HG03342 (cell line): ENCODE measurements around the gene ADH4.
"Not testable (repeated sequence)": the region's sequence is repeated elsewhere in the genome, so short reads cannot be mapped to it uniquely, and the experiment has no call there.

Source experiments
- ATAC-seq: cut with Tn5 transposase; IDR thresholded peaks from one replicate; pipeline ENCODE4 v1.9.1; 2021; ENCODE audit warnings: mild to moderate bottlenecking, moderate library complexity; ENCODE audit not compliant: unreplicated experiment

Gene ADH4

DNA sequence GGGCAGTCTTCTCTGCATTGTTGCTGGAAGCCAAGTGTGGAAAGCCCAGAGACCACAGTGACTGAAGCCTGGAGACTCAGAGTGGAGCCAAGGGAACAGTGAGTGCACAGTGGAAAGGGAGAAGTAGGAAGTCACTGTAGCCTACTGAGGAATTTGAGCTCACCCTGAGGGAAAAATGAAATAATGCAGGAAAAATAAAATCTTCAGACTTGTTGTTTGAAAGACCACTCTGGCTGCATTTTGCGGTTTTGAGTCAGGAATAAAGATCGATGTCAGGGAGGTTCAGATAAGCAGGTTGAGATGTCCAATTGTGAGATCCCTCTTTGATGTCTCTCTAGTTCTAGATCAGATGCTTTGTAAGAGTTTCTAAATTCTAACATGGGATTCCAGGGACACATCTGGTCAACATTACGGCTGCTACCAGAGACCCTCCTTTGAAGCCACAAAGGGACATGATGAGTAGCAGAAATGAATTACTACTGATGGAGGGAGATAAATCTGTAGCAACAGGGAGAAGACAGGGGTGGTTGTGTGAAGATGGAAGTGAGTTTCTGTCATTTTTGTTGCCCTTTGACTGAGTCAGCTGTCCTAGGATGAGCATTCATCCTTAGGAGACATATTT is 8.4 kb downstream of the ADH4 start:
- no peak for ATAC-seq

GRCh38 chr4:99134586-99134985 is 9.5 kb downstream of the ADH4 start:
- no peak for ATAC-seq

DNA sequence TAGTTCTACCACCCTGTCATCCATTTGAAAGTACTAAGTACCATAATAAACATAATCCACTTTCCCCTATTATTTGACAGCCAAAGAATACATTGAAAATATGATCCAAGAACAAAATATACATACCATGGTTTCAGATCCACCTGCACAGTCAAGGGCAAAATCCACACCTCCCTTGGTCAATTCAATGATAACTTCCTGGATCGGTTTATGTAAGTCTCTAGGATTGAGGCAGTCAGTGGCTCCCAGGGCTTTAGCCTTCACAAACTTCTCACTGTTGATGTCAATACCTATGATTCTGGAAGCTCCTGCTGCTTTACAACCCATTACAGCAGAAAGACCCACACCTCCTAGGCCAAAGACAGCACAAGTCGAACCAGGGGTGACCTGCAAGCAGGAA is 12.7 kb downstream of the ADH4 start:
- no peak for ATAC-seq

DNA sequence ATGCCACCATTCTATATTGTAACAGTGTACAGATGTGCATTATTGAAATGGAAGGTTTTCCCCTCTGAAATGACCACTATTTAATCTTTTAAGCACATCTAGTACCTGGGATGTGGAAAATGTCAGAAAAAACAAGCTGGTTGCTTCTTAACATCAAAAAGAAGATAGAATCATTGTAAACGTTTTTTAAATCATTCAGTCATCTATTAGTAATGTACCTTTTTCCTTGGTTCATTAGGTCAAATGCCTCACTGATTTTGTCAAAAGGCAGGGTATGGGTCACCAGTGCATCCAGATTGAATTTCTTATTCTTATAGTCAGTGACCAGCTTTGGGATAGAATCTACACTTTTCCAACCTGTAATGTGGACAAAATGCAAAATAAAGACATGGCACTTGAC is 17.7 kb downstream of the ADH4 start:
- no peak for ATAC-seq

DNA sequence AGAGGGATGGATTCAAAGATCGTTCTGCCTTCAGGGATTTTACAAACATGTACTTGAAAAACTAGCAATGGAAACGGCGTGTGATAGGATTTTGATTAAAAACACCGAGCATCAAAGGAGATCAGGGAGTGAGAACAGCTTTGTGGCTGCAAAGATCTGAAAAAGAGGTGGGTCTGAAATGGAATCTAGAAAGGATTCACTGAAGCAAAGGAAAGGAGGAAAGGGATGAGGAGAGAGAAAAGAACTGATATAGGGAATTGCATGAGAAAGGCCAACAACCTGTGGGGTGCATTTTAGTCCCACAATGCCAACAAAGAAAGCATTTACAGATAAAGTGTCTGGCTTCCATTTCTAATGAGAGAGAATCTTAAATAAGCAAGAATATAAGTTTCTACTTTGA is 23.1 kb downstream of the ADH4 start:
- no peak for ATAC-seq

DNA sequence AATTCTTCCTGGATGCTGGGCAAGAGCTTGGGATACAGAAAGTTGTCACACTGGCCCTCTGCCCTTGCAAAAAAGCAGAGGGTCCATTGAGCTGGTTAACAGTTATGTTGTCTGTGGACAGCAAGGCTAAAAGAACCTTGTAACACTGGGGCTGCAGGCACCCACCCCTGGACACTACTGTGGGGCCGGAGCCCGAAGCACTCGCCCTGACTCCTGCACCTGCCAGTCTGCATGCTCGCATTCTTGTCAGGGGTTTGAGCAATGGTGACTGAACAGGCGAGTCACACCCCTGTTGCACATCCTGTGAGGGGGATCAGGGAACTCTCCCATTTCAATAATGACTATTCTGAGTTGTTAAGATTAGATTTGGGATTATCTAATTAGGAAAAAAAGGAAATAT is 23.6 kb downstream of the ADH4 start:
- no peak for ATAC-seq

DNA sequence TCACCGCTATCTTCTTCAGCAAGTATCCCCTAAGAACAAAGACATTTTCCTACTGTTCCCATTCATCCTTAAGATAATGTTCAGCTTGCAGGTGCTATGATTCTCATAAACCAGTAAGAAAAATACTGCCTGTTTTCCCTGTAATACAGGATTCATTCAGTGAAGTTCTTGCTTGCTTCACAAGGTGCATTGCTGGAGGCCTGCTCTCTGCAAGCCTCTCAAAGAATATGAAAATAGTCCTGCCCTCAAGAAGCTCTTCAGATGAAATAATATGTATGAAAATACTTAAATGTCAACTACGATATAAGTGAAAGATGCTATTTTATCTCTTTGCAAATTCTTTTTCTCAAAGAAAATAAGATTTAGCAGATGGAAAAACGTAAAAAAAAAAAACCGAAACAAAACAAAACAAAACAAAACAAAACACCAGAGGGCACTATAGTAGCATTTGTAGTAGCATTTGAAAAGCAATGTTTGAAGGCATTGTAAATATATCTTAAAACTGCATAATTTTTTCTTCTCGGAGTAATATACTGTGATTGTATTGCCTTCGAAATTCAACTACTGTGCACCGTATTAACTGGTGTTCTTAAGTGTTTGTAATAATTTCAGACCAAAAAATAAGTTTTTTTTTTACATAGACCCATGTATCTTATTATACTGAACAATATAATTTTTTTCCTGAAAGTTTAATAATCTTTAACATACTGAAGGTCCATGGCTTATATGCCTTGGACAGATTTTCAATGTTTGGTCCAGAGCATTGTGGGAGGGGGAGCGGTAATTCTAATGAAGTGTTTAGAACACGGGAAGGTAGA is 26.0 kb downstream of the ADH4 start:
- ATAC-seq = no peak

DNA sequence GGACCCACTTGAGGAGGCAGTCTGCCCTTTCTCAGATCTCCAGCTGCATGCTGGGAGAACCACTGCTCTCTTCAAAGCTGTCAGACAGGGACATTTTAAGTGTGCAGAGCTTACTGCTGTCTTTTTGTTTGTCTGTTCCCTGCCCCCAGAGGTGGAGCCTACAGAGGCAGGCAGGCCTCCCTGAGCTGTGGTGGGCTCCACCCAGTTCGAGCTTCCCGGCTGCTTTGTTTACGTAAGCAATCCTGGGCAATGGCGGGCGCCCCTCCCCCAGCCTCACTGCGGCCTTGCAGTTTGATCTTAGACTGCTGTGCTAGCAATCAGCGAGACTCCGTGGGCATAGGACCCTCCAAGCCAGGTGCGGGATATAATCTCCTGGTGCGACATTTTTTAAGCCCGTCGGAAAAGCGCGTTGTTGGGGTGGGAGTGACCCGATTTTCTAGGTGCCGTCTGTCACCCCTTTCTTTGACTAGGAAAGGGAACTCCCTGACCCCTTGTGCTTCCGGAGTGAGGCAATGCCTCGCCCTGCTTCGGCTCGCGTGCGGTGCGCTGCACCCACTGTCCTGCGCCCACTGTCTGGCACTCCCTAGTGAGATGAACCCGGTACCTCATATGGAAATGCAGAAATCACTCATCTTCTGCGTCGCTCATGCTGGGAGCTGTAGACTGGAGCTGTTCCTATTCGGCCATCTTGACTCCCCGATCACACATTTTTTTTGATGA is 26.8 kb downstream of the ADH4 start:
- not testable (repeated sequence) for ATAC-seq

GRCh38 chr4:99109286-99109685 is 34.8 kb downstream of the ADH4 start:
- ATAC-seq = not testable (repeated sequence)

DNA sequence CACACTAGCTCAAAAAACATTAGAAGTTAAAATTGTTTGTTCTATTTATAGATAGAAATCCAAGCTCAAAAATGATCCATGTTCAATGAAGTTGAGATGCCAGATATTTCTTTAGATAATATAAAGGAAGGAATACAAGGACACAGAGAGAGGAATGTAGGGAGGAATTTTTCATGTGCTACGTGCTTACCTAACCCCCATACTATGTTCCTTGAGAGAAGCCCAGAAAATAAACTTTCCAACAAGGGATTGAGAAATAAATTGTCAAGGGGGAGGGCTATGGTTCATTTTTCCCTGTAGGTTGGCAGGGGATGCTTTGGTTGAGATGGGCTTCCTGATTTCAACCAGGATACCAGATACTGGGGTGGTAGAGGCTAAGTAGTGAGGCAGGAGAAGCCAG is 39.9 kb downstream of the ADH4 start:
- no peak for ATAC-seq

DNA sequence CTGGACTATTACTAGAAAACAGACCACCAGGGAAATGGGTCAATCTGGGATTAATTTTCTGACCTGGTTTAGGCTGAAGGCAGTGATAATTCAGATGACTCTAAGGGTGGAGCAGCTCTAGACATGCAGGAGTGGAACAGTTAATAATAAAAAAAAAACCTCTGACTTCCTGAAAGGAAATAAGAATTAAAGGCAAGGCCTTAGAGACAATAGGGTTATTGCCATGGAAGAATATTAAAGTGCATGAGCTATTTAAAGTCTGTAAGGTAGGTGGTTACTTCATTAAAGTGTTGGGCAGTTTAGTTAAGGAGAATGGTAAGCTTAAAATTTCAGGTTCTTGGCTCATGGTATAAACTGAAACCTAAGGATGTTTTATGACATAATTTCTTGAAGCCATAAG is 40.9 kb downstream of the ADH4 start:
- ATAC-seq = no peak

- no peak for ATAC-seq
Observed at GRCh38 chr4:99102634-99103033, 41.5 kb downstream of the ADH4 start.

DNA sequence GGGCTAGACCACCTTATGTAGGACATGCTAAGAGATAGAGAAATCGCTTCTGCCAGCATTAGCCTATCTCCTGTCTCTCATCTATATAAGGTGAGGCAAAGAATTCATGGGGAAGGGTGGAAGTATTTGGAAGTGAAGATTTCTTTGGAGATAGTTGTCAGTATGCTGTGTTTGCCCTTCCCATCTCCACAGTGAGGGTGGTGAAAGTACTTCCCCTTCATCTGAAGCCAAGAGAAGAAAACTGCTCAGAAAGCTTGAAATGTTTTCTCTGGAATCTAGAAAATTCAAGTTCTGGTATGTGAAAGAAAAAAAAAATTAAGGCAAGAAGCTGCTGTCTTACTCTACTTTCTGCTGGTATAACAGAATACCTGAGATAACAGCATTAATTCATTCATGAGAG is 43.2 kb downstream of the ADH4 start:
- no peak for ATAC-seq

DNA sequence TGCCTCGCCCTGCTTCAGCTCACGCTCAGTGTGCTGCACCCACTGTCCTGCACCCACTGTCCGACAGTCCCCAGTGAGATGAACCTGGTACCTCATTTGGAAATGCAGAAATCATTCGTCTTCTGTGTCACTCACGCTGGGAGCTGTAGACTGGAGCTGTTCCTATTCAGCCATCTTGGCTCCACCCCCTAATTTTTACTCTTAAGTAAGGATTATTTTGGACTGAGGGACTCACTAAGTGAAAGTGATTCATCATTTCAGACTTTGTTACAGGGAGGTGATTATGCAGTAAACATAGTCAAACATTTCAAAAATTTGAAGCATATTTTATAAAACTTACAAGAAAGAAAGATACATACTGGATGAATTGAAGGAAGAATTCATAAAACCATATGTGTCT is 44.3 kb downstream of the ADH4 start:
- ATAC-seq = not testable (repeated sequence)

DNA sequence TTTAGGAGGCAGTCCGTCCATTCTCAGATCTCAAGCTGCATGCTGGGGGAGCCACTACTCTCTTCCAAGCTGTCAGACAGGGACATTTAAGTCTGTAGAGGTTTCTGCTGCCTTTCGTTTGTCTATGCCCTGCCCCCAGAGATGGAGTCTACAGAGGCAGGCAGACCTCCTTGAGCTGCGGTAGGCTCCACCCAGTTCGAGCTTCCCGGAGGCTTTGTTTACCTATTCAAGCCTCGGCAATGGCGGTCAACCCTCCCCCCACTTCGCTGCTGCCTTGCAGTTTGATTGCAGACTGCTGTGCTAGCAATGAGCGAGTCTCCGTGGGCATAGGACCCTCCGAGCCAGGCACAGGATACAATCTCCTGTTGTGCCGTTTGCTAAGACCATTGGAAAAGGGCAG is 44.8 kb downstream of the ADH4 start:
- ATAC-seq = no peak

DNA sequence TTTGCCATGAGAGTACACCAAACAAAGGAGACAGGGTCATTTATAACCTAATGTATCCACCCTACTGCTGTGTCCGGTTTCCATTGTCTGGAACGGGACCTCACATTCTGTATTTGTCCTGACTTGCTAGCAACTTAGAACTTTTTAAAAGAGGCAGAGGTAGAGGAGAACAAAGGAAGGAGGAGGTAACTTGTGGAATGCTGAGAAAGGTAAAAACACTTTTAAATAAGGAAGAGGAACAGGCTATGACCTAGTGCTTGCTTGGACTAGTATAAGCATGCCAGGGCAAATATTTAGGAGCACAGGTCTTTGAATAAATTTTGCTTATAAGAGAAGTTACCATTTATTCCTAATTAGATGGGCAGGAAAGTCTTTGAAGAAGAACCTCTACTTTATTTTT is 52.3 kb downstream of the ADH4 start:
- ATAC-seq = not testable (repeated sequence)

GRCh38 chr4:99091216-99091575 is 52.9 kb downstream of the ADH4 start:
- no peak for ATAC-seq

- ATAC-seq = no peak
Observed at GRCh38 chr4:99090481-99091215, 53.4 kb downstream of the ADH4 start.

DNA sequence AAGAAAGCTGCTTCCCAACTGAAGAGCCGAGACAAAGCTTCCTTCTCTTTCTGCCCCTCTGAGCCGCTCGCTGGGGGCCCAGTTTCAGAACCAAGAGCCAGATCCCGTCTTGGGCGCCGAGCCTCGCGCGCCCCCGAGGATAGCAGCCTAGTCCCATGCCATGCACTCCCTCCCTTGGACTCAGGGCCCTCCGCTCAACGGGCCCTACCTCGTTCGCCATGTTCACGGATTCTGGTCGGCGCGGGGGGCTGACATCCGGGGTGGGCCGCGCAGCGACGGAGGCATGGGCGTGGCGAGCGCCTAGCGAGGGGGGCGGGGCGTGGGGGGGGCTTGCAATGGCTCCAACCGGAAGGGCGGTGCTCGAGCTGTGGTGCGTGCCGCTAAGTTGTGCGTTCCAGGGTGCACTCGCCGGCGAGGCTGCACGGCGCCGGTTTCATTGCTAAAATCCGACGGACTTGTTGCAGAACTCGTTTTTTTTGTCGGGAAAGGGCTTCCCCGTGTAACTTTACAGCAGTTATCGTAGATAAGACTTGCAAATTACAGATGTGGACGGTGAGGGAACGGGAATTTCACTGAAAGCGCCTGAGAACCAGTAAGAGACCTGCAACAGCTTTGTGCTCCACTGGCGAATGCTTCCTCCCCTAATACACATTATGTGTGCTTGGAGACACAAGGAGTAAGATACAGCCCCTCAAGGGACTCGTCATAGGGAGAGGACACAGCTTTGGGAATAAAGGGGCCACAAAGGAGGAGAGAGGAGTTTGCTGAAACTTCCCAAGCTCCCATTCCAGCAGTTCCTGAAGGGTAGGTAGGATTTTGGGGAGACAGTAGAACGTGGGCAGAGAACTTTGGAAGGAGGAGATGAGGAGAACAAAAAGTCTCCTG is 55.4 kb downstream of the ADH4 start, which contains the start of gene ADH5:
Gene ADH5 (minus strand): TSS at position 308 of the 885 bp plus-strand sequence. CDS start 88 bp downstream, at position 220.
- ATAC-seq = peak; percentile 91

DNA sequence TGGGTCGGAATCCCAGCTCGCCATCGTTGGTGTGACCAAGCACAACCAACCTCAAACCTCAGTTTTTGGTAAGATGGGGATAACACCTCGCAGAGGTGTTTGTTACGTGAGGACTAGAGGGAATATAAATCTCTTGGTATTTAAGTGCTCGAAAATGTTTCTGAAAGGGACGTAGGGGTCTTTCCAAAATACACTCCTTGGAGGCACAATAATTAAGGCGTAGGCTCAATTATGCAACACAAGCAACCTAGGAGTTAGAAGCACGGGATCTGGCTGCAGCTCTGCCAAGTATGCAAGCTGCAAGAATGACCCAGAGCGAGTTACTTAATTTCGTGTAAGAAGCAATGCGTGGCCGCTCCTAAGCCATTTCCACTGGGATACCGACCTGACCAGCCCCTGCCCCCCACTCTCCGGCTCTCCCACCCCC is 56.1 kb downstream of the ADH4 start:
- ATAC-seq = peak; percentile 27
